GM21737 (cell line): Measurements from ENCODE around the gene NRG3.
"Not testable (repeated sequence)": the region's sequence is repeated elsewhere in the genome, so short reads cannot be mapped to it uniquely, and the experiment has no call there.

Experiments used
- ATAC-seq: cut with Tn5 transposase; IDR thresholded peaks from one replicate; pipeline ENCODE4 v1.9.1; 2021; ENCODE audit warnings: mild to moderate bottlenecking, moderate library complexity; ENCODE audit not compliant: unreplicated experiment

The NRG3 gene

GRCh38 chr10:82267960-82268359 is 393.0 kb downstream of the NRG3 start:
- no peak for ATAC-seq

GRCh38 chr10:82277591-82277990 is 402.6 kb downstream of the NRG3 start:
- ATAC-seq: no peak

GRCh38 chr10:82278401-82279182 is 403.6 kb downstream of the NRG3 start:
- ATAC-seq: no peak

- no peak for ATAC-seq
Observed at GRCh38 chr10:82282782-82283456, 407.9 kb downstream of the NRG3 start.

GRCh38 chr10:82284180-82284579 is 409.2 kb downstream of the NRG3 start:
- ATAC-seq: no peak

- ATAC-seq: no peak
Observed at GRCh38 chr10:82288461-82288881, 413.5 kb downstream of the NRG3 start.

- no peak for ATAC-seq
Observed at GRCh38 chr10:82289945-82290344, 415.0 kb downstream of the NRG3 start.

GRCh38 chr10:82294874-82295378 is 419.9 kb downstream of the NRG3 start:
- no peak for ATAC-seq

- ATAC-seq: no peak
Observed at GRCh38 chr10:82308641-82309040, 433.6 kb downstream of the NRG3 start.

GRCh38 chr10:82310839-82311238 is 435.8 kb downstream of the NRG3 start:
- no peak for ATAC-seq

GRCh38 chr10:82313401-82313800 is 438.4 kb downstream of the NRG3 start:
- ATAC-seq: no peak

GRCh38 chr10:82318534-82318933 is 443.5 kb downstream of the NRG3 start:
- ATAC-seq: no peak

GRCh38 chr10:82319074-82319473 is 444.1 kb downstream of the NRG3 start:
- no peak for ATAC-seq

GRCh38 chr10:82319562-82319961 is 444.6 kb downstream of the NRG3 start:
- ATAC-seq: no peak

- no peak for ATAC-seq
Observed at GRCh38 chr10:82321724-82322123, 446.7 kb downstream of the NRG3 start.

GRCh38 chr10:82331716-82332115 is 456.7 kb downstream of the NRG3 start:
- no peak for ATAC-seq

GRCh38 chr10:82335831-82336230 is 460.8 kb downstream of the NRG3 start:
- ATAC-seq: no peak

GRCh38 chr10:82340166-82340565 is 465.2 kb downstream of the NRG3 start:
- ATAC-seq: no peak

GRCh38 chr10:82349590-82349989 is 474.6 kb downstream of the NRG3 start:
- ATAC-seq: not testable (repeated sequence)

GRCh38 chr10:82353381-82353780 is 478.4 kb downstream of the NRG3 start:
- no peak for ATAC-seq

- ATAC-seq: no peak
Observed at GRCh38 chr10:82358486-82359099, 483.6 kb downstream of the NRG3 start.

GRCh38 chr10:82361256-82361655 is 486.3 kb downstream of the NRG3 start:
- no peak for ATAC-seq
